NCI-H2196 (cell line): ENCODE results near the gene REEP1.

ENCODE experiments used
- DNase-seq: peaks from one replicate; lab custom pipeline; 2025; ENCODE audit not compliant: unreplicated experiment; lab: John Stamatoyannopoulos, UW

The REEP1 gene

DNA sequence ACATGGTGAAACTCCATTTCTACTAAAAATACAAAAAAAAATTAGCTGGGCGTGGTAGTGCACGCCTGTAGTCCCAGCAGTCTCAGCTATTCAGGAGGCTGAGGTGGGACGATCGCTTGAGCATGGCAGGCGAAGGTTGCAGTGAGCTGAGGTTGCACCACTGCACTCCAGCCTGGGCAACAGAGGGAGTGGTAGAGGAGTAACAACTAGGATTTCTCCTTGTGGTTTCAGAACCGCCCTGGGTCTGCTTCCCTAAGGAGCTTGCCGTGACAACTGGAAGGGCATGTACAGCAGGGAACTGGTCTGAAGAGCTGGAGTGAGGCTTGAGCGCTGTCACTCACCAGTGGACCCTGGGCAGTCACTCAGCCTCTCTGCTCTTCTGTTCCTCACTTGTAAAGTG lies 29.1 kb downstream of the REEP1 start:
- DNase-seq, result no peak

- DNase-seq, result no peak
Observed at GRCh38 chr2:86307431-86307830, 30.0 kb downstream of the REEP1 start.

DNA sequence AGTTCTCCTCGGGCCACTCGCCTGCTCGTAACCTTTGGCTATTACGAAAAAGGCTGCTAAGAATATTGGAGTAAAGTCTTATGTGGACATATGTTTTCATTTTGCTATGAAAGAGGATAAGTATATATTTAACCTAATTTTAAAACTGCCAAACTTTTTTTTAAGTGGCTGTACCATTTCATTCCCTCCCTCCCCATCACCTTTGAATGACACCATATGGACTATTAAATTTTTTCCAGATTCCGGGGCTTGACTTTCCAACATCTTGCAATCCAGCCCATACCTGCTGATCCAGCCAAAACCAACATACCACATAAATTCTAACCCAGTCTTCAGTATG lies 31.5 kb downstream of the REEP1 start:
- no peak for DNase-seq

- DNase-seq, result no peak
Observed at GRCh38 chr2:86305195-86305914, 32.1 kb downstream of the REEP1 start.

- no peak for DNase-seq
Observed at GRCh38 chr2:86304416-86304815, 33.0 kb downstream of the REEP1 start.

DNA sequence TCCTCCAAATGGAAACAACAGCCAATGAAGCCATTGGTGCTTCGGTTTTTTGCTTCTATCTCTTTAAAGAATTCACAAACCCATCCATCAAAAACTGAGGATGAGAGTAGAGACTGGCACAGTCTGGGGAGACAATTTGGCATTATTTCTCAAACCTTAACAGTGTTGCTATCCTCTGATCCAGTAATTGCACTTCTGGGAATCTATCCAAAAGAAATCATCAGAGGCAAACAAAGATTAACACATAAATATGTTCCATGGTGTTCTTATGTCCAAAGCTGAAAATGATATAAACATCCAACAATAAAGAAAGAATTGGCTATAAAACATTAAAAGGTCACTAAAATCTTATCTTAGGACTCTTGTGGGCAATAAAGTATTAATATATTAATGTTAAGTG lies 35.1 kb downstream of the REEP1 start:
- DNase-seq, result no peak

DNA sequence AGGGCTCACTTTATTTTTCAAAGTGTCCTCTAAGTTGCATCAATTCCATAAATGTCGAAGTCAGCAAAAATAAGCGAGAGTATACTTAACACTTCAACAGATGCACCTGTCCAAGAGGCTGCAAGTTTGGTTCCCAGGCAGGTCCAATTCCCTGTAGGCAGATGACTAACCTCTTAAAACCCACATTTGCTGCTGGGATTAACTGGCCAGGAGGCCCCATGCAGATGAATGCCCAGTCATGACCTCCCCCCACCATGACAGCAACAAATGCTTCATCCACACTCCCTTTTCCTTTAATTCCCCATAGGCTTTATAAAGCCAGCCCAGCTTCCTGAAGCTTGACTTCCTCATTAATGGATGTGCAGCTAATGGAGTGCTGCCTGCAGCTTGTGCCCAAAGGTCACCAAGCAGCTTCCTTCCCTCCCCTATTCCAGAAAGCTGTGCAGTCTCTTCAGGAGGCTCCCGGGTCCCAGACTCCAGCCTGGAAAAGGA lies 35.7 kb downstream of the REEP1 start:
- DNase-seq, result no peak

DNA sequence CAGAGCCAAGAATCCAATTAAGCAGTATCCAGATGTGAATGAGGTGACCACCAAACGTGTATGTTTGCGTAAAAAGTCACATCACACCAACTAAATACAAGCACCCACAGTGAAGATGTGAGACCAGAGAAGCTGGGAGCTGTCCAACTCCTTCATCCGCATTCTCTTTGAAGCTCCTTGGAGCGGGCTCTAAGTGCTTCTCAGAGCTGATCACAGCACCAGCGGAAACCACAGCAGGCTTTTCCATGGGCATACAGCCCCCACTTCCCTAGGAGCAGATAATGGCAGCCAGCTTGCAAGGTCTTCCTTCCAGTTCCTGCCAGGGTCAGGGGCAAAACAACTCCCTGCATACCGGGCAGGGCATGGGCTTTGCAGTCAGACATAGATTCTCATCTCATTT lies 36.4 kb downstream of the REEP1 start:
- no peak for DNase-seq

GRCh38 chr2:86300496-86300895 lies 36.9 kb downstream of the REEP1 start:
- DNase-seq, result no peak

DNA sequence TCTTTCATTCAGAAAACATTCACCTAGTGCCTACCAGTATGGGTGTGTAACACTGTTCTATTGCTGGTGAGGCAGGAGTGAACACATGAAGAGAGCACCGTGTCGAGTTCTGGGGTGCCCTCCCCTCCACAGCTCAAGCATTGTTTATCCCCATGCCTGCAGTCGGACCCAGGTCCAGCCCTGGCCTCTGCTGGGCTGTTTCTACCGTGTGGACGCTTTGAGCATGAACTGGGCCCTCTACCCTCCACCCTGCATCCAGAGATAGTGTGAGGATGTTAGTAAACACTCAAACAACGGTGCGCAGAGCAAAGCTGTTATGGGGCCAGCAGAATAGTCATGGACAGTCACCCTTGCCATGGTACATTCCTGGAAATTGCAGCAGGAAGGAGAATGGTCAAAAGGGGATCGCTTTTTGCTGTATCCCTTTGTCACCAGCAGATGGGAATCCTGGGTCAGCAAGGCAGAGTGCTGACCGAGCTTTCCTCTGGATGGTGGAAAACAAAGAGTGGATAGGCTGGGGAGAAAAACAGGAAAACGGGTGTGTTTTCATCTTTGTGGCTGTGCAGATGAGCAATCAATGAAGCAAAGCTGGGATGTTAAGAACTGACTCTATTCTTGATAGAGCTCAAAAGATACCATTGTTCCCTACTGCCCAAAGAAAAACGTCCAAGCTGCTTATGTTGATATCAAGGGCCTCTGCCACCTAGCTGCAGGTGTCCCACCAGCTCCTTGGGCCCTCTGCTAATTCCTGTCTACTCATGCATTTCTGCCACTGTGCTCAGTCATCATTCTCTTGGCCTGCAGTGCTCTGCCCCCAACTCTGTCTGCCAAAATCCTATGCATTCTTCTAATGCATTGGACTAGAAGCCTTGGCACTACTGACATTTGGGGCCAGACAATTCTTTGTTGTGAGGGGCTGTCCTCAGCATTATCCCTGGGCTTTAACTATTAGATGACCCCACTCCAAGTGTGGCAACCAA lies 38.7 kb downstream of the REEP1 start:
- no peak for DNase-seq

GRCh38 chr2:86297382-86298147 lies 39.9 kb downstream of the REEP1 start:
- DNase-seq, result no peak

- no peak for DNase-seq
Observed at GRCh38 chr2:86296947-86297346, 40.5 kb downstream of the REEP1 start.

DNA sequence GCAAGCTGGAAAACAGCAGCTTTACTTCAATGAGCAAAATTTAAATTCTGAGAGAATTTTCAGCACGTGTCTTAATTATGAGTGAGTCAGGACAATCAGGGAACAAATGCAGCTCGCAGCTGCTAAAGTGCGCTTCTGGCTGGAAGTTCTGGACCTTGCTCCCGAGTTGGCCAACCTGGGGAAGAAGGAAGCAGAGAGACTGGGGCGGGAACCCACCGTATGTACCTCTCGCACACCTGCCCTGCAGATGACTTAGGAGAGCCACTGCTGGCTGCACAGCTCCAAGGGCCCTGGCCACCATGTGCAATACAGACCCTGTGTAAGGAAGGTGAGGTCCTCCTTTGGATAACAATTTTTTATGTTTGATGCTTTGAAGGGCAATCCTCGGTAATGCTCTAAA lies 42.4 kb downstream of the REEP1 start:
- DNase-seq, result no peak

DNA sequence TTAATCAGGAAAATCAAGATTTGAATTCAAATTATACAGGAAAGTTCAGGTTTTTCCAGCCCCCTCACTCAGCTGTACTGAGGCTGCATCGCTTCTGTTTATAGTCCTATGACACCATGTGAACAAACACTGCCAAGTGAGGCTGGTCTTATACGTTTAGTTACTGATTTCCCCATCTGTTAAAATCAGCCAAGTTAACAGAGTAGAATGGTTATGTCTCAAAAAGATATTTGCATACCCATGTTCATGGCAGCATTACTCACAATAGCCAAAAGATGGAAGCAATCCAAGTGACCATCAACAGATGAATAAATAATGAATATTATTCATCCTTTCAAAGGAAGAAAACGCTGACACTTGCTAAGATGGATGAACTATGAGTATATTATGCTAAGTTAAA lies 43.8 kb downstream of the REEP1 start:
- DNase-seq, result no peak

- DNase-seq, result no peak
Observed at GRCh38 chr2:86292571-86293515, 44.6 kb downstream of the REEP1 start.

GRCh38 chr2:86291328-86291662 lies 46.1 kb downstream of the REEP1 start:
- no peak for DNase-seq

DNA sequence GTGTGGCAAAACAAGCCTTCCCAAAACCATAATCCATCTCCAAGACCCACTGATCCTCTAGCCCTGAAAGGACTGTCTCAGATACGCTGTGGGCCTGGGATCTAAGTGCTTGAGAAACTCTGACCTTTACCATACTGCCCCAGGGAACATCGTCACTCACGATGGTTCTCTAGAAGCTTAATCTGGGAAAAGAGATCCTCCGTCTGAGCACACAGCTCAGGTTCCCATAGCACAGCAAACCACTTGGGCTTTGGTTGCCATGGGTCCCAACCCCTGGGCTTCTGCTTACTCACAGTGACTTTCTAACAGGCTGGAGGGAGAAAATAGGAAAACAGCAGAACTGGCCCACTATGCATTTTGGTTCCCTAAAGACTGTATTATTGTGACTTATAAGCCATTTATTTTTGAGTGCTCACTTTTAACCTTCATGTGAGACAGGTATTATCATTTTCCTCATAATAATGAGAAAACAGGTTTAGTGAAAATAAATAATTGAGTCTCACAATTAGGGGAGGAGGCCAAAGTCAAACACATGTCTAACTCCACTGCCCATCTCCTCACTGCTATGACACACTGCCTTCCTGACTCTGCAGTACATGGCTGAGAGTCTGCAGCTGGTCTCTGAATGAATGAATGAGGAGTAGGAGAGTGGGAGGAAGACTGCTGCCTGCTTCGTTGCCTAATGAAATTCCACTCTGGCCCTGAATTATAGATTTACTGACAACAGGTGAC lies 46.7 kb downstream of the REEP1 start:
- no peak for DNase-seq

GRCh38 chr2:86286516-86286915 lies 50.9 kb downstream of the REEP1 start:
- no peak for DNase-seq

DNA sequence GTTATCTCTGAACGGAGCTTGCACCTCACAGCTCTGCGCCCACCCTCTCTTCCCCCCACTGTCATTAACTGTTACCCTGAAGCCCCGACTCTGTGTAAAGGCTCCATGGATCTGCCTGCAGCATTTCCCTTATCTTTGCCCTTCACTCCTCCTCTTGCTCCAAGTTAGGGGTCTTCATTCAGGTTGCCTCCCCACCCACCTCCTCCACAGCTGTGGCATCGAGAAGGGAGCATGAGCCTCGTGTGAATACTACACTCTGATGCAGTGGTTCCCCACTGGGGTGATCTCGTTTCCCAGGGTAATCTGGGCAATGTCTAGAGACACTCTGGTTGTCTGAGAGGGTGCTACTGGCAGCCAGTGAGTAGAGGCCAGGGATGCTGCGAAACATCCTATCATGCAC lies 51.4 kb downstream of the REEP1 start:
- no peak for DNase-seq

DNA sequence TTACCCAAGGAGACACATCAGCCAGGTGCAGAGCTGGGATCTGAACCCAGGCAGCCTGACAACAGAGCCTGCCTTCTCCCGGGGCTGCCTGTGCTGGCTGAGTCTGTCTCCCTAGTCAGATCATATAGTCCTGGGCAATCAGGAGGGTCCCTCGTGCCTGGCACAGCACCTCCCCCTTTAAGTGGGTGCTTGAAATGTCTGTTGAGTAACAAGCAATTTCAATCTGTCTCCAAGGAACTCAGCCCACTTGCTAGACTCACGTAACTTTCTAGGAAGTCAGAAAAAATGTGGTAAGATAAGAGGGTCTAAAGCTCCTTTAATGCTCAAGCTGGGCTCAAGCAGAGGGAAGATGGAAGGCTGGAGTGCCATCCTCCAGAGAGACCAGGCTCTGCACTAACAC lies 51.9 kb downstream of the REEP1 start:
- DNase-seq, result no peak
